ENCODE measurements around the gene CUEDC2. TPM values are rescaled to one million over a fixed set of nuclear protein-coding genes. Genes with fewer than 3 reads are reported as not detected.
A peak's percentile ranks its signal among the peaks of the same experiment; 100 is the strongest.

CUEDC2 gene
- total RNA-seq, 1 donor from 2014 or later: 98.5 TPM

DNA sequence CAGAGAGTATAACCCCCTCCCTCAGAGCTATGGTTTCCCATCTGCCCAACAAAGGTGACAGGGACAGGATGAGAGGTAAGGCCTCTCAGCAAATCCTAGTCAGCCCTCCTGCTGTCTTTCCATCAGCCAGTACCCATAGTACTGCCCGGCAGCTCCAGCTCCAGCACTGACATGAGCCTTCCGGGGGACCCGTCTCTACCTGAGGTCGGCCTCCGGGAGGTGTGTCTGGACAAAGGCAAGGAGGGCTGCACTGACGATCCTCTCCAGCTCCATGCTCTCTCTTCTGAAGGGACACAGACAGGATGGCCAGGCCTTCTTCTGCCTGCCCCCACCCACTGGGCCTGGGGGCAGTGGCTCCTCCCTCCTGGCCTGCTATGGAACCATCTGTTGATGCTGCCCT, 7.5 kb downstream of the CUEDC2 start:
- H3K4me3 ChIP-seq (ENCODE audit: low read depth, low read length): no peak overlapping the region
- no peak for DNase-seq (ENCODE audit: low read depth)
- TF ChIP-seq, protein P1, sequence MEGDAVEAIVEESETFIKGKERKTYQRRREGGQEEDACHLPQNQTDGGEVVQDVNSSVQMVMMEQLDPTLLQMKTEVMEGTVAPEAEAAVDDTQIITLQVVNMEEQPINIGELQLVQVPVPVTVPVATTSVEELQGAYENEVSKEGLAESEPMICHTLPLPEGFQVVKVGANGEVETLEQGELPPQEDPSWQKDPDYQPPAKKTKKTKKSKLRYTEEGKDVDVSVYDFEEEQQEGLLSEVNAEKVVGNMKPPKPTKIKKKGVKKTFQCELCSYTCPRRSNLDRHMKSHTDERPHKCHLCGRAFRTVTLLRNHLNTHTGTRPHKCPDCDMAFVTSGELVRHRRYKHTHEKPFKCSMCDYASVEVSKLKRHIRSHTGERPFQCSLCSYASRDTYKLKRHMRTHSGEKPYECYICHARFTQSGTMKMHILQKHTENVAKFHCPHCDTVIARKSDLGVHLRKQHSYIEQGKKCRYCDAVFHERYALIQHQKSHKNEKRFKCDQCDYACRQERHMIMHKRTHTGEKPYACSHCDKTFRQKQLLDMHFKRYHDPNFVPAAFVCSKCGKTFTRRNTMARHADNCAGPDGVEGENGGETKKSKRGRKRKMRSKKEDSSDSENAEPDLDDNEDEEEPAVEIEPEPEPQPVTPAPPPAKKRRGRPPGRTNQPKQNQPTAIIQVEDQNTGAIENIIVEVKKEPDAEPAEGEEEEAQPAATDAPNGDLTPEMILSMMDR (conservative IDR thresholded peaks at IDR 0.05; ENCODE audit: low read depth, low read length): no peak

DNA sequence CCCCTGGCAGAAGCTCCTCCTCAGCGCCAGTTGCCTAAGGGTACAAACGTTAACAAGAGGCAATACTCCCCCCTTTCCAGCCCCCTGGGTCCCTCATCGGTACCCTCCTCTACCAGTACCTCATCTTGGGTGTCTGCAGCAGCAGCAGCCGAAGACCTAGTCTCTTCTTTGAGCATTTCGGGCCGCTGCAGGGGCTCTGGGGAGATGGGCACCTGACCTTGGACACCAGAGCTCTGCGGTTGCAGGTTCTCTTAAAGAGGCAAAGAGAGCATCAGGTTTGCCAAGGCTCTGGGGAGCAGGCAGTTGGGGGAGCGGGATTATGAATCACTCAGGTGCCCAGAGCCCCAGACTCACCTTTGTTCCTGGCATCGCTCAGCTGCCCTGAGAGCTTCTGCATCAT, 8.2 kb downstream of the CUEDC2 start:
- no peak overlapping the region for H3K4me3 ChIP-seq (ENCODE audit: low read depth, low read length)
- no peak for DNase-seq (ENCODE audit: low read depth)
- TF ChIP-seq, protein P1 (conservative IDR thresholded peaks at IDR 0.05; ENCODE audit: low read depth, low read length): no peak

DNA sequence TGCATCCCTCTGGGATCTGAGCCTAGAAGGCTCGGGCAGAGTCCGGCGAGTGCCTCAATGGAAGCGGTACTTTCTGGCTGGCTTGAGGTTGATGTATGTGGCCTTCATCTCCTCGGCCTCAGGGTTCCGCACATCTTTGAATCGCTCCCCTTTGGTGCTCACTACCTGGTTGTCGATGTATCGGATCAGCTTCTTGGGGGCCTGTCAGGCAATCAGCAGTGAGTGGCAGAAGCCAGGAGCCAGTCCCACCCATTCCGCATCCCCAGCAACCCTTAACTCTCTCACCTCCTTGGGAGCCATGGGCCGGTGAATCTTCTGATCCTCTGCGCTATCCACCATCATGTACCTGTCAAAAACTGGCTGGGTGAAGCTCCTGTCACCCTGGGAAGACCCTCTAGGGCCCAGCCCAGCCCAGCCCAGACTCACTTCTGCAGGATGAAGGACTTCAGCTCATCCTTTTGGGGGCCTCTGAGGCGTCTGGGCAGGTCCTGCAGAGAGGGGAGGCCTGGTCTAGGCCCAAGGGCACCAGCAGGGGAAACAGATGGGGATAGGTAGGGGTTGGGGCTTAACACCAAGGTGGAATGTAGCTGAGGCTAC, 8.9 kb downstream of the CUEDC2 start:
- DNase-seq (ENCODE audit: low read depth): no peak
- H3K4me3 ChIP-seq (ENCODE audit: low read depth, low read length): no peak overlapping the region
- TF ChIP-seq, protein P1 (conservative IDR thresholded peaks at IDR 0.05; ENCODE audit: low read depth, low read length): no peak

DNA sequence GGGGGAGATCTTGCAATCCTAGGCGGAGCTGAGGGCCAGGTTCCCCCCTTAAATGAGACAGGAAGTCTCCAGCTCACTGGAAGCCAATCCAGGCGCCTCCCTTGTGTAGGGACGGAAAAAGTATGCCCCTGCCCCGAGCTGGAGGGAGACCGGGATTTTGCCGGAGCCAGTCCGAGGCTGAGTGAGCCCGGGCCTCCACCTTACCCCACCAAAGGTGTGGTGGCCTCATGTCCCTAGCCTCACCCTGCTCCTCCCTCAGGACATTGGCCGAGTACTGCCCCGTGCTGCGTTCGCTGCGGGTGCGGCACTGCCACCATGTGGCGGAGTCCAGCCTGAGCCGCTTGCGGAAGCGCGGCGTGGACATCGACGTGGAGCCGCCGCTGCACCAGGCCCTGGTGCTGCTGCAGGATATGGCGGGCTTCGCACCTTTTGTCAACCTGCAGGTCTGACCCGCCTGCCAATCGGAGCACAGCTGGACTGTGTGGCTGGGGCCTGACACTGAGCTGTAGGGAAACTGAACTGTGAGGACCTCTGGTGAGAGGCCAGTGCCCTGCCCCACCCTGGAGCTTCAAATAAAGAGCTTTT, 9.7 kb downstream of the CUEDC2 start:
- DNase-seq (ENCODE audit: low read depth): no peak
- peak overlapping the region; percentile 96 for H3K4me3 ChIP-seq (ENCODE audit: low read depth, low read length)
- TF ChIP-seq, protein P1 (conservative IDR thresholded peaks at IDR 0.05; ENCODE audit: low read depth, low read length): peak; percentile 75

DNA sequence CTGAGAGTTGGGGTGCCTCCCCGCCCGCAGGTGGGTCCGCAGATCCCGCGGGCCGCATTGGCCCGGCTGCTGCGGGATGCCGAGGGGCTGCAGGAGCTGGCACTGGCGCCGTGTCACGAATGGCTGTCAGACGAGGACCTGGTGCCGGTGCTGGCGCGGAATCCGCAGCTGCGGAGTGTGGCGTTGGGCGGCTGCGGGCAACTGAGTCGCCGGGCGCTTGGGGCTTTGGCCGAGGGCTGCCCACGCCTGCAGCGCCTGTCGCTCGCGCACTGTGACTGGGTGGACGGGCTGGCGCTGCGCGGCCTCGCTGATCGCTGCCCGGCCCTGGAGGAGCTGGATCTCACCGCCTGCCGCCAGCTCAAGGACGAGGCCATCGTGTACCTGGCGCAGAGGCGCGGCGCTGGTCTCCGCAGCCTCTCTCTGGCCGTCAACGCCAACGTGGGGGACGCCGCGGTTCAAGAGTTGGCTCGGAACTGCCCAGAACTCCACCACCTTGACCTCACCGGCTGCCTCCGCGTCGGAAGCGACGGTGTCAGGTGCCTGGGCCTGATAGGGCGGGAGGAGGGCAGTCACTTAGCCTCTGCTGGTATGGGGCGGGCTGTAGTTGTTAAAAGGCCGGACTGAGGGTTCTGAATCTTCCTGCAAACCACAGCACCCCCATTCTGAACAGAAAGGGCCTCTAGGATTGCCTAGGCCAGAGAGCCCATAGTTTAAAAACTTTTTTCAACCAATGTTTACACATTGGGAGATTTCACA, 10.4 kb downstream of the CUEDC2 start:
- peak overlapping the region; percentile 96 for H3K4me3 ChIP-seq (ENCODE audit: low read depth, low read length)
- no peak for DNase-seq (ENCODE audit: low read depth)
- TF ChIP-seq, protein P1 (conservative IDR thresholded peaks at IDR 0.05; ENCODE audit: low read depth, low read length): no peak

DNA sequence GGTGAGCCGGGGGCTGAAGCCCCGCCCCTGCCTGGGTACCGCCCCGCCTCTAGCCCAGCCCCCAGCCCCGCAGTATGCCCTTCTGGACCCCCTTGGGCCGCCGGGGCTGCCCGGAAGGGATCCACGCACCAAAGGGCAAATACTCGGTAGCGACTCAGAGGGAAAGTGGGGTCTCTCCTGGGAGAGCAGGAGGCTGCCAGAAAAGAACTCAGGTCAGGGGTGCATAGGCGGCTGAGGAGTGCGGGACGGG, 10.9 kb downstream of the CUEDC2 start:
- DNase-seq (ENCODE audit: low read depth): no peak
- TF ChIP-seq, protein P1 (conservative IDR thresholded peaks at IDR 0.05; ENCODE audit: low read depth, low read length): no peak

More for the DNA sequence above, 10.9 kb downstream of the CUEDC2 start:
- peak overlapping the region; percentile 96 for H3K4me3 ChIP-seq (ENCODE audit: low read depth, low read length)
